Muscle of leg (tissue), 11 donors: ENCODE measurements around the gene RNF217. TPM values are rescaled to one million over a fixed set of nuclear protein-coding genes. Genes with fewer than 3 reads are reported as not detected.

Experiments used
- DNase-seq: peaks from one replicate; pipeline ENCODE4 v3.0.0; 2013
- H3K27ac ChIP-seq: one replicate; pipeline ENCODE4 v1.5.1; 2013; ENCODE audit warnings: mild to moderate bottlenecking, low read length, control low read depth
- H3K27me3 ChIP-seq: one replicate; pipeline ENCODE4 v1.6.1; 2013; ENCODE audit warnings: low read length; ENCODE audit not compliant: control insufficient read depth, insufficient read depth
- H3K36me3 ChIP-seq: one replicate; pipeline ENCODE4 v1.6.1; 2013; ENCODE audit warnings: low read length; ENCODE audit not compliant: control insufficient read depth, insufficient read depth
- H3K4me1 ChIP-seq: one replicate; pipeline ENCODE4 v1.6.1; 2013; ENCODE audit warnings: low read length; ENCODE audit not compliant: control insufficient read depth, insufficient read depth
- H3K4me3 ChIP-seq: one replicate; pipeline ENCODE4 v1.5.1; 2013; ENCODE audit warnings: low read length, control low read depth
- H3K9me3 ChIP-seq: replicated peaks from 2 replicates; pipeline ENCODE4 v1.6.1; 2013; ENCODE audit warnings: low read depth, low read length; ENCODE audit not compliant: control insufficient read depth
- WGBS: methylation state at CpG from one replicate; pipeline ENCODE4 v1.1.5; 2013; ENCODE audit warnings: missing lambda C conversion rate; ENCODE audit not compliant: insufficient coverage; 5-methylcytosine and 5-hydroxymethylcytosine counted together
- polyA plus RNA-seq, 8 donors: library from polyadenylated mRNA; unstranded; fragments of 120-200 nt; gene quantifications; one replicate each; pipeline versions ENCODE4 v1.2.1 to v1.2.3, GENCODE V29; 2013; ENCODE audit warnings: inconsistent platforms in 1 of 8, low replicate concordance in 1 of 8; ENCODE audit not compliant: insufficient read length in 8 of 8, insufficient read depth in 1 of 8
- total RNA-seq: library from RNA; stranded (reverse); fragments of 120-200 nt; gene quantifications from one replicate; pipeline ENCODE4 v1.2.4, GENCODE V29; 2013

Gene RNF217
- total and polyA plus RNA-seq, 9 donors, result 28.6 to 54.9 (median 35.8) TPM

DNA sequence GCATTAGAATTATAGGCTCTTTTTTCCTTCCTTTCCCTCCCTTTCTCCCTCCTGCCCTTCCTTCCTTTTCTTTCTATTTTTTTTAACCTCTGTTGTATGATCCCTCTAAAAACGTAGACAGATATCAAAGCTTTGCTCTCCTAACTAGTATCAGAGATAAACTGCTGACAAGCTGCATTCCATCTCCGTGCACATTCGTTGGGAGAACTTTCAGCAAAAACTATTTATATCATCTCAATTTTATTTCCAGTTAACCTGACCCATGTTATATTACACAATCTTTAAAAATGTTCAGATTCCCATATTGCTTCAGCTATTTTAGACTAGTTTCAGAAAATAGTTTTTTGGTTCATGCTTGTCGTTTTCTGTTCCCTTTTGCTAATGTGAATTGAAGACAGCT is 47.3 kb downstream of the RNF217 start:
- Histone ChIP-seq H3K4me1 (no peaks in the 10 kb centered on the region), H3K27me3 (no peaks in the 10 kb centered on the region), H3K36me3 (peaks cover 2% of the 10 kb centered on the region), H3K9me3 (peaks cover 2% of the 10 kb centered on the region), H3K27ac (no peak overlapping the region), H3K4me3 (no peak overlapping the region)
- no peak for DNase-seq
- WGBS, result 43% methylated on average over 1 of the region's 4 CpGs

DNA sequence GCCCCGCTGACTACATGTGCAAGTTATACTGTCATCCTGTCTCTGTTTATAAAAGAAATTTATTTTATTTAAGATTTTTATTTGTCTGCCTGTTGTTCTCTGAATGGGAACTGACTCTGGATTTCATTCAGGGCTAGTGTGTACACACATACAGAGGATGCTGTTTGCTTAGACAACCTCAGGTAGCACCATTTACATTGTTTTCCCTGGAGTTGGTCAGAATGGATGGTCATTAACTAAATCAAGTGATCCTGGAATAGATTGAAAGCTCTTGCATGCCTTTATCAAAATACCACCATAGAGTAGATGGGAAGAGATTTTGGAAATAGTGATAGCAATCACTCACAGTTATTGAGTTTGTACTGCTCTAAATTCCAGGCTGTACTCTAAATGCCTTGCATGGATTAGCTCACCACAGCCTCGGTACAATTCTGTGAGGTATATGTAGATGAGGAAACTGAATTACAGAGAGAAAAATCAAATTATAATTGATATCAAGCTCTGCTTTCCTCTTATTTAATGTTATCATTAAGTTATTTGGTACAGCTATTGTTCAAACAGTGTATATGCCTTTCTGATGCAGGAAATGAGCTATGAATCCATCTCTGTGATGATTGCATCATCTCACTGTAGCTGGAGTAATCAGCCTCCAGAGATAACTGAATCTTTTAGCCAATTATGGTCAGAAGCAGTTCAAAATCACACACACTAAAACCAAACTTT is 51.9 kb downstream of the RNF217 start:
- no CpG with 5 or more reads among the region's 2 CpGs for WGBS
- Histone ChIP-seq H3K4me1 (no peaks in the 10 kb centered on the region), H3K9me3 (no peaks in the 10 kb centered on the region), H3K27ac (no peak overlapping the region), H3K36me3 (no peaks in the 10 kb centered on the region), H3K4me3 (no peak overlapping the region), H3K27me3 (no peaks in the 10 kb centered on the region)
- no peak for DNase-seq

DNA sequence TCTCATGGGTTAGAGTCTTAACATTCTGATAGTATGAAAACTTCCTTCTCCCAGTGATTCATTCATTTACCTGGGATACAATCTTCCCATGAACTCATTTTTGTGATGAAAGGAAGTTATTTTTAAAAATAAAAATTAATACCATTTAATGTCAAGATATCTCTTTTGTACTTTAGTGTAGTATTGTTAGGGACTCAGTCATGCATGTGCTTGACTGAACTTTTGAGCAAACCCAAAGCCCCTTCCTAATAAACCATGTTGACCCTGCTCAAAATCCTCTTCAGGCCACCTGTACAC is 52.4 kb downstream of the RNF217 start:
- Histone ChIP-seq H3K9me3 (no peaks in the 10 kb centered on the region), H3K36me3 (no peaks in the 10 kb centered on the region), H3K27ac (no peak overlapping the region), H3K4me1 (no peaks in the 10 kb centered on the region), H3K27me3 (no peaks in the 10 kb centered on the region), H3K4me3 (no peak overlapping the region)
- DNase-seq, result no peak

DNA sequence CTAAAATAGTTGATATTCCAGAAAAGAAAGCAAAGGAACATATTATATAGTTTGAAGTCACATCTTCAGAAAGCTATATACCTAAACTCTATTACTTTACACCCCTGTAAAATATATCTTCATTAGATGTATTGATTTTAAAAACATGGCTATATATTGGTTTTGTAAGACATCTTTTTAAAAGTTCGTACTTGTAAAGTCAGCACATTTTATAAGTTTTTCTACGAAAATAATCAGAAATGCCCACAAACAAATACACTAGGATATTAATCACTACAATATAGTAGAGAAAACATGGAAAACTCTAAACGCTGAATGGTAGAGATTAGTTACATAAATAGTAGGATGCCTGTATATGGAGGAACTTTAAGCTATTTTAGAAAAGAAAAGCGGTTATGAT is 52.9 kb downstream of the RNF217 start:
- no peaks in the 10 kb centered on the region for H3K9me3 ChIP-seq
- no peak overlapping the region for H3K27ac ChIP-seq
- no peaks in the 10 kb centered on the region for H3K36me3 ChIP-seq
- no peak for DNase-seq
- H3K4me1 ChIP-seq, result no peaks in the 10 kb centered on the region
- no peak overlapping the region for H3K4me3 ChIP-seq
- WGBS, result no CpG with 5 or more reads among the region's 4 CpGs
- H3K27me3 ChIP-seq, result no peaks in the 10 kb centered on the region

DNA sequence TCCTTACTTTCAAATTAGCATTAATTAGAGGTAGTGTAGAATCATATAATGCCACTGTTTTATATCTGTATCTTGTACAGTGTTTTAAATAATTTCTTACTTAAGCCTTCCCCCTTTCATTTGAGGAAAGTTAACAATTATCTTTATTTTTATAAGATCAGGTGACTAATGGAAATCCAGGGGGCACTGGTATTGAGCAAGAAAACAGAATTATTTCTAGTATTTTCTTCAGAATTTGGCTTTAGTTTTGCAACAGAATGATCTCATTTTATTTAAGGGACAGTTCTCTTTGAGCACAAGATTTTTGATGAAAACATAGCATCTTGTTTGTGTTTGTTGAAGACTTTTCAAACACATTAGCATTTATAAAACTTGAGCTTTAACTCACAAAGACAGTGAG is 55.9 kb downstream of the RNF217 start:
- Histone ChIP-seq H3K27ac (no peak overlapping the region), H3K9me3 (no peaks in the 10 kb centered on the region)

DNA sequence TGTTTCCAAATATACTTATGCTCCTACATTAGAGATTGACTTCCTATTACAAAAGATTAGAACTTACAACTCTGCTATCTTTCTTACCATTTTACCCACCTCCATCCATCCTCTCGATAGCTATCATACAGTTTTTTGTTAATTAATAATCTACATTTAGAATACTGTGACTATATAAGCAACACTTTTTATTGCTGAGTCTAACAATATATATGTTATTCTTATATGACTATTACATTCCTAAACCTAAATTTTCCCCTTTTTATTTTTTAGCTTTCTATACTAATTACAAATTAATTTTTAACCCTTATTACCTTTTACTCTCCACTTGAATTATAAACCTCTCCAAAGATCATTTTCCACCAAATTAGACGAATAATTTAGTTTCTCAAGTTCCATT is 57.0 kb downstream of the RNF217 start:
- H3K36me3 ChIP-seq, result no peaks in the 10 kb centered on the region
- WGBS, result 89% methylated on average over 1 of the region's 2 CpGs
- H3K27ac ChIP-seq, result no peak overlapping the region
- peaks cover 4% of the 10 kb centered on the region for H3K4me1 ChIP-seq
- H3K4me3 ChIP-seq, result no peak overlapping the region
- DNase-seq, result no peak
- no peaks in the 10 kb centered on the region for H3K9me3 ChIP-seq
- H3K27me3 ChIP-seq, result no peaks in the 10 kb centered on the region

More for the DNA sequence above, 55.9 kb downstream of the RNF217 start:
- H3K4me1 ChIP-seq, result peaks cover 4% of the 10 kb centered on the region
- no peaks in the 10 kb centered on the region for H3K36me3 ChIP-seq
- H3K4me3 ChIP-seq, result no peak overlapping the region
- no peak for DNase-seq
- no peaks in the 10 kb centered on the region for H3K27me3 ChIP-seq

DNA sequence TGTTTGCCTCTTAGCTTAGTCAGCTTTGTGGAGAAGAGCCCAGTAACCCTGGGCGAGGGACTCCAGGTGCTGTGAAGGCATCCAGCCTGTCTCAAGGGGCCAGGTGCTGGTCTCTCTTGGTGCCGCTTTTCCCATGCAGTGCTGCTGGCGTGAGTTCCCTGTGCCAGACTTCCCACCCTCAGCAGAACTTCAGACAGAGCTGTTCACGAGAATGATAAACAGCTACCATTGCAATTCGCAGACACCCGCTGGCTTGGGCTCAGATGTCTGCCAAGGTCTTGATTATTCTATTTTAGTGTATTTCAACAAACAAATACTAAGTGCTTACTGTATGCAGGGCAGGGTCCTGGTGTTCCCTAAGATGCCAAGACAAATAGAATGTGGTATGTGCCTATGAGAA is 57.7 kb downstream of the RNF217 start:
- no peak for DNase-seq
- Histone ChIP-seq H3K27me3 (no peaks in the 10 kb centered on the region), H3K4me1 (peaks cover 4% of the 10 kb centered on the region), H3K27ac (no peak overlapping the region), H3K9me3 (no peaks in the 10 kb centered on the region), H3K4me3 (no peak overlapping the region), H3K36me3 (no peaks in the 10 kb centered on the region)
- WGBS, result 79% methylated on average over 3 of the region's 6 CpGs

DNA sequence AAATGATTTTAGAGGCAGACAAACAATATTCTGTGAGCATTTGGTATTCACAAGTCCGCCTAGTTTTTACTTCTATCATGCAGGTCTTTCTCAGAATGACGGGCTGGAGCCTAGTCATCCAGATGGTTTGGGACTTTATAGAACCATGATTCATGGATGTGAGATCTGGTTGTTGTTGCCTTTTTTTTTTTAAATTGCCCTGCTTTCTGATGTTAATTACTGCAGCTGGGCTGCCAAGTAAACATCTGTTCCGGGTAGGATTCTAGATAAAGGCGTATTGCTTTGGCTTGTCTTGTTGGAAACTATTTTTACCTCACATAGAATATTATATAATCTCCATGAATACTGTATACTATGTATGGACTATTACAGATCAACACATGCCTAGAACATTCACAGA is 58.1 kb downstream of the RNF217 start:
- Histone ChIP-seq H3K27ac (no peak overlapping the region), H3K36me3 (no peaks in the 10 kb centered on the region), H3K4me1 (peaks cover 4% of the 10 kb centered on the region), H3K9me3 (no peaks in the 10 kb centered on the region), H3K27me3 (no peaks in the 10 kb centered on the region), H3K4me3 (no peak overlapping the region)
- WGBS, result 17% methylated on average over 1 of the region's 4 CpGs
- peak; percentile 25 for DNase-seq

DNA sequence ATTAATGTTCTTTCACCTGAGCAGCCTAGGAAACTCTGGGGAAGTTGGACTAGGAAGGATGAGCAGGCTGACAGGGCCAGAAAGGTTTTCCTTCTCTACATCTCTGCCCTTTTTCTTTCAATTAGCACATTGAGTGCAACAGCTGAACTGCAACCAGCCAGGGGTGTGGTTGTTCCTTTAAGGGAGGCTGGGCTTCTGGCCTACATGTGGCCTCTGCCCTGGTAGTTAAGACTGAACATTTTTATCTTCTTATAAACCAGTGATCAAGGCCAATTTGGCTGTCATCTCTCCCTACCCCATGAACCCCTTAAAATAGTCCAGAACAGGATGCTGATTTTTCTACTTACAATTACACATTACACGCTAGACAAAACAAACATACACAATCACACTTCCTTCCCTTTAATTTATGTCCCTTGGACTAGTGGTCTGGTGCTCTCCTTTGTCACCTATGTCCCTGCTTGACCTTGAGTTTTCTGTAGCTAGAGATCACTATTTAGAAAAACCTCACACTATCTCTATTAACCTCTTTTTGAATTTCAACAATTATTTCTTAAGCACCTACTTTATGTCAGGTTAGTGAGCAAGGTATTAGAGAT is 60.3 kb downstream of the RNF217 start:
- Histone ChIP-seq H3K9me3 (no peaks in the 10 kb centered on the region), H3K27me3 (no peaks in the 10 kb centered on the region), H3K4me3 (no peak overlapping the region), H3K36me3 (no peaks in the 10 kb centered on the region), H3K27ac (no peak overlapping the region), H3K4me1 (peaks cover 4% of the 10 kb centered on the region)
- peak; percentile 24 for DNase-seq
- WGBS, result 63% methylated on average over 1 of the region's 1 CpG

DNA sequence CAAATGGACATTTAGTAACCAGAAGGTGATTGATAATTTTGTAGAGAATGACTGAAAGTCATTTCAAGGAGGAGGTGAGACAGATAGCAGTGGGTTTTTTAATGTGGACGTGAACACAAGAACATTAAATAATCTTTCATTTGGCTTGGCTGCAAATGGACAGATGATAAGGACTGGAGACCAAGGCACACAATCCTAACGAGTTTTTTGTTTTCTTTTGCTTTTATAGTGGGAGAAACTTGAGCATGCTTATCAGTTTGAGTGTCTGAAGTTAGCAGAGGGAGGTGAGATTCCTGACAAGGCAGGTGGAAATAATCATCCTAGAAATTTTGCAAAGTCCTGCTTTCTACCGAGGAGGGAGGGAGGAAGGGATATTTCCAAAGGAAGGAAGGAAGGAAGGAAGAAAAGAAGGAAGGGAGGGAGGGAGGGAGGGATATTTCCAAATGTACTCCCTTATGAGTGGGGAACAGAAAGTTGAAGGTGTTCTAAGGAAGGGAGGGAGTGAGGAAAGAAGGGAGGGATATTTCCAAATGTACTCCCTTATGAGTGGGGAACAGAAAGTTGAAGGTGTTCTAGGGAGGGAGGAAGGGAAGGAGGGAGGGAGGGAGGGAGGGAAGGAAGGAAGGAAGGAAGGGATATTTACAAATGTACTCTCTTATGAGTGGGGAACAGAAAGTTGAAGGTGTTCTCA is 63.1 kb downstream of the RNF217 start:
- 47% methylated on average over 2 of the region's 3 CpGs for WGBS
- Histone ChIP-seq H3K27ac (no peak overlapping the region), H3K36me3 (no peaks in the 10 kb centered on the region), H3K9me3 (no peaks in the 10 kb centered on the region), H3K4me1 (peaks cover 4% of the 10 kb centered on the region), H3K27me3 (no peaks in the 10 kb centered on the region), H3K4me3 (no peak overlapping the region)
- DNase-seq, result no peak
